CD4-positive, alpha-beta T cell treated with Interleukin-6 at 100 ng/mL for 8 hours (primary cell): Measurements from ENCODE around the gene SEZ6.

Source experiments
- DNase-seq: peaks from one replicate; pipeline ENCODE4 v3.0.0-alpha.2; 2020; ENCODE audit warnings: mixed read lengths, low spot score

Gene SEZ6

DNA sequence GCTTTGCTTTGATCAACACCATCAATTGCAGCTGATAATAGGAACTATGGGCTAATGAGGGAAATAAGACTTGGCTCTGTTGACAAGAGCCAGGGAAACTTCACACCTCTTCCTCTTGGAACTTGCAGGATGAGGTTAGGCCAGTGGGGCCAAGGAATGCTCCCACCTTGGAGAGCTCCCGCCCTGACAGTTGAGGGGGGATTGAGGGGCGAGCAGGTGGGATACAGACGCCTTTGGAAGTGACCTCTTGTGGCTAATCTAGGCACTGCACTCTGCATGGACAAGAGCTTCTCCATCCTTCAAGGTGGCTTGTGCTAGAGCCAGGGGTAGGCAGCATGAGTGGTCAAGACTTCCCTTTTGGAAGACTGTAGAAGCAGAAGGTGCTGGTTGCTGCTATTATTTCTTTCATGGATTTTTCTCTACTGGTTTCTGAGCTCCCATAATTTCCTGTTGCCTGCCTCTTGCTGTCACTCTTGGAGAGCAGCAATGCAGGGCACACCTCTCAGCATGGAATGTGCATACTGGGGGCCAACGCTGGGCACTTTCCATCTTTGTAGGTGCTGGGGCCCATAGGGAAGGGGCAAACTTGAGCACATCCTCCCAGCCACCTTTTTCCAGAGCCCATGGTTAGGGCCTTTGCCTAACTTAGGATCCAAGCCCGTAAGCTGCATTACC, 52.3 kb downstream of the SEZ6 start:
- DNase-seq: peak; percentile 35

DNA sequence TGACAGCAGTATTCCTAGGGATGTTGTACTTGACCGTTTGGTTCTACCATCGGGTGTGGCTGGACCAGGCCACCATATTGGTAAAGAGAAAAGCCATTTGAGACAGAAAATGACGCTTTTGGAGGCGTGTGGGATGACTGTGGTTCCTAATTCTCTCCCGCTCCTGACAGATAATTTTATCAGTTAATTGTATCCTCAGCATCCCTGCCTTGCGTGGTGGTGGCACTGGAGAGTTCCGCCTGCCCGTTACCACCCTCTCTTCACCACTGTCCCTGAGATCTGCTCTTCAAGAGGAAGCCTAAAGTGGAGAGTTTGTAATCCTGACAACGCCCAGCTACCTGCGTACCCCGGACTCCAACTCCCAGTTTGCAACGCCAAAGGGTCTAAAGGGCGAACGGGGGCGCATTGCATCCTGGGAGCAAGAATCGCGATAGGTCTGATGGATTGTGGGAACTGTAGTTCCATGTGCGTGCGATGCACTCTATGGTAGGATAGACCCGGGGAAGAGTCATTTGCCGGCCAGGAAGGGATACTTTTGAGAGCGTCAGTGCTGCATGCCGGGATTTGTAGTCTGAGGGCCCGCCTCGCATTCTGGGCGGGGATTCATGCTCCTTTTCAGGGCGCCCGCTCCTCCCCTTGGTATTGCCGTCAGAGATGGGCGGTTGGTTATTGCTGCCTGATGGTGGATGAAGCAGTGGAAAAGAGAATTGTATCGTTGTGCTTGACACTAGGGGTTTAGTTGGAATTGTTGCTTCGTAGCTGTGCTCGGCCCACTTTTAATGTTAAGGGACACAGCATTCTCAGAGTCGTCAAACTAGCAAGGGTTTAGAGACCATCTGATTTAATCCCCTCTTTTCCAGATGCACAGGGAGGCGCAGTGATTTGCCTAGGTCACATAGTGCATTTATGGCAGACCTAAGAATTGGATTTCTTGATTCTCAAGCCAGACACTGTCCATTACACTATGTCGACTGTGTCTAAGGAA, 53.5 kb downstream of the SEZ6 start:
- DNase-seq: peak; percentile 99

DNA sequence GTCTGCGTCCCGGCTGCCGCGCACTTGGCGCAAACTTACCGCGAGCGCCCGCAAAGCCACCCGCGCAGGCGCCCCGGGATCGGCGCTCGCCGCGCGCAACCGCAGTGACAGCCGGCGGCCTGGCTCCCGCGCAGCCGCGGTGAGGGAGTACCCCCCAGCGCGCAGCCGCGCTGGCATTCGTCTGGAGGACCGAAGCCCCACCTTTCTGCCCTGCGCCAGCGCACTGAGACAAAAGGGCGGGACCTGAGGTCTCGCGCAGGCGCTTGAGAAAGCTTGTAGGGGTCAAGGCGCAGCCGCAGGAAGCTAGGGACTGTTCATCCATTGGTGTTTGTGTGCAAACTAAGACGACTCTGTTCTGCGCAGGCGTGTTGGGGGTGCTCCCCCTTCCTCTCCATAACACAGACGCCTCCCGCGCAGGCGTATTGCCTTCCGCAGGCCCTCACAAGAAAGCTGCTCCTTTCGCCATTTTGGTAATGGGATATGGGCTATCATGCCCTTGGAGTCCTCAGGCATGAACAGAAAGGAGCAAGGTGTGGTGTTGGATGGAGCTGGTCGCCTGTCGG, 54.3 kb downstream of the SEZ6 start, which contains the start of gene PHF12:
Gene PHF12 (minus strand): TSS at position 91 of the 563 bp plus-strand sequence. CDS start 558 bp downstream, outside the sequence.
- DNase-seq: peak; percentile 100

DNA sequence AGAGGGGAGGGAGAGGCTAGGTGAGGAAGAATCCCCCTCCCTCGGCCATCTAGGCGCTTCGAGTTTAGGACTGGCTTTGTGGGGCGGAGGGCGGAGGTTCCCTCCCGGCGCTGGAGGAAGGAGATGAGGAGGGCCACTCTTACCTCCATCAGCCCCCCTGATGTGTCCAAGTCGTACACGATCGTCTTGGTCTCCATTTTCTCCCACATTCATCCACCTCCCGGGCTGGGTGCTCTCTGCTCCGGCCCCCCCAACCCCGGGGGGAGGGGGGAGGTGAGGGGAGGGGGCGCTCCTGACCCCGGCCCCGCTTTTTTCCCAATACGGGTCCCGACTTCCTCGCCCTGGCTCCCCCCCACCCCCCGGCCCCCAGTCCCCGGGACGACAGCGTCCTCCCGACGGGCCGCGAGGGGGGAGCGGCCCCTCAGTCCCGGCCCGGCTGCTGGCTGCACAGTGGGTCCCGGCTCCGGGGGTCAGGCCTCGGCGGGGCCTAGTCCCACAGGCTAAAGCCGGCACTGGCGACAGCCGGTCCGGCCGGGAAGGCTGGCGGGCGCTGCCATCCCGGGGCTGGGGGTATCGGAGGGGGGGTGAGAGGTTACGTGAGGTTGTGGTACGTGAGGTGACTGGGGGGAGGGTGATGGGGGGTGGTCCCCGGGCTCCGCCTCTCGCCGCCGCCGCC, 54.9 kb downstream of the SEZ6 start:
- no peak for DNase-seq

DNA sequence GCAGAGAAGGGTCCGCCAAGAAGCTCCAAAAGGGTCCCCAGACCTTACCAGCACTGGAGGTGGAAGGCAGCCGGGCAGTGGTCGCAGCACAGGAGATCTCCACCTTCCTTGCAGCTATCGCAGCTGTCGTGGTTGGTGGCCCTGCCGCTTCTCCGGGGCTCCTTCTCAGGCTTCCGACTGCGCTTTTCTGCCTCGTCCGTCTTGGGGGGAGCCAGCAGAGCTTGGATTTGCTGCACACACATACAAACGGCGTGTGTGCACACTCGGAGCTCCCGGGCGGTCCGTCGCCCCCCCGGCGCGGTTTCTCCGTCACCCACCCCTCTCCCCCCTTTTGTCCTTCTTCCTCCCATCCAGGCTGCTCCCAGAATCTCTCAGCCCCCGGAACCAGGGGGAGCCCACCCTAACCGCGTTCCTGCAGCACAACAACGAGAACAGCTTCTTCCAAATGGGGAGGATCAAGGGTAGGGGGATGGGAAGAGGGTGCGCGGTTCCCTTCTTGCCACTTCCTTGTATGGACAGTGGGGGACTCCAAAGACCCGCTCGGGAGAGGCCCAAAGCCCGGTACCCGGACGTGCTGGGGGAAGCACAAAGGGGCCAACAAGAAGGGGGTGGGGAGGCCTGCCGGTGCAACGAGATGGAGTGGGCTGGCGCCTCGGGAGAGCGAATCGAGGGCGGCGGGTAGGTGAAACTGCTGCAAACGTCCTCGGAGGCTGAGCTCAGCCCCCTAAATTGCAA, 55.6 kb downstream of the SEZ6 start:
- DNase-seq: peak; percentile 43

DNA sequence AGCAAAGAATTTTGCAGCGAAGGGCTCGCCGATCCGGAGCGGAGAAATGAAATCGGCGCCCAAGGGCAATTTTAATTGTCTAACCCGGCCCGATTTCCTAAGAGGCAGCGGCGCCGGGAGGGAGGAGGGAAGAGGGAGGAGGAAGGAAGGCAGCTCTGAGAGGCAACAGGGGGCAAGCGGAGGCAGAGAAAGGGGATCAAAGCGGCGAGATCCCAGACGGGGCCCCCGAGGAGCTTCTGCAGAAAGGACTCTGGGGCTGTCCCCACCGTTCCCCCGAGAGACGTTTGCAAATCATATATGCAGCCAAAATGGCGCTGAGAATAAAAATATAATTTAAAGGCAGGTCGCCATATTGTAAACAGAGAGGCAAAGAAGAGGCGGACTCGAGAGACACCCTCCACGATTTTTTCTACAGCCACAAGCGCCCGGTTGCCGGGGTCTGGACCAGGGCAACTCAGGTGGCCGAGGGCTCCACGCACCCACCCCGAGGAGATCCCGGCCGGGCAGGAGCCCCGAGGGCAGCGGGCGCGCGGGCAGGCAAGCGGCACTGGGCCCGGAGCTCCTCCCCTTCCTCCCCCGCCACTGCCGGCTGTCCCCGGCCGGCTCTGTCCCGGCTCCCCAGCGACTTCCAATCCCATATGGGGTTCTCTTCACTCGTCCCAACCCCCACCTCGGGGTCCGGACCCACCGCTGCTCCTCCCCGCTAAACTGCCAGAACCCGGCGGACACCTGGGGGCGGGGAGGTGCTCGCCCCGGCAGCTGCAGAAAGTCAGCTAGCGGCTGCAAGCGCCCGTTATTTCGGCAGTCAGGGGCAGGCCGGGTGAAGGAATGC, 56.4 kb downstream of the SEZ6 start:
- DNase-seq: peak; percentile 29

DNA sequence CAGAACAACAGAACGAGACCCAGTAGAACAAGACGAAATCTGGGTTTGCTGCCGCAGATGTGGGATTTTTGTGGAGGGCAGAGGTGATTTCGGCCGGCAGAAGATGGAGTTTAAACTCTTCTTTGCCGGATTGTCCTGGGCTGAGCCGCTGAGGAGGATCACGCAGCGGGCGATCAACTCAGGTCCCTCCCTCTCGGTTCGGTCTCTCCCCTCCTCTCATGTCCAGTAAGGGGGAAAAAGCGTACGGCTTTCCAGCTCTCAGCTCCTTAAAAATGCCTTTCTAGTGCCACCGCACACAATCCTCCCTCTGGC, 57.0 kb downstream of the SEZ6 start:
- DNase-seq: no peak

DNA sequence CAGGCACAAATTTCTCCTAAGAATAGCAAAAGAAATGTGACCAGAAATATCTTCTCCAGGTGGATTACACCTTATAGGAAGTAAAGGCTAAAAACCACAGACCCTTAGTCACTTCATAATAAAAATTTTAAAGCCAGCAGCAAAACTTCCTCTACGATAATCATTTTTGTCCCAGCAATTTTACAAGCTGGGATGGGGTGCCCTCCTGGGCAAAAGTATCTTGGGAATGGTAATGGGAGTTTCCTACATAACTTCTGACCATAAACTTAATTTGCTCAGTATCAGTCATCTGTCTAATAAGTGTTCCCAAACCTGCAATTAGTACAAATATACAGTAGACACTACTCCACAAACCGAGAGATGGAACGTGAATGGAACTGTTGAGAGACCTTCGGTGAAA, 57.5 kb downstream of the SEZ6 start:
- DNase-seq: no peak

DNA sequence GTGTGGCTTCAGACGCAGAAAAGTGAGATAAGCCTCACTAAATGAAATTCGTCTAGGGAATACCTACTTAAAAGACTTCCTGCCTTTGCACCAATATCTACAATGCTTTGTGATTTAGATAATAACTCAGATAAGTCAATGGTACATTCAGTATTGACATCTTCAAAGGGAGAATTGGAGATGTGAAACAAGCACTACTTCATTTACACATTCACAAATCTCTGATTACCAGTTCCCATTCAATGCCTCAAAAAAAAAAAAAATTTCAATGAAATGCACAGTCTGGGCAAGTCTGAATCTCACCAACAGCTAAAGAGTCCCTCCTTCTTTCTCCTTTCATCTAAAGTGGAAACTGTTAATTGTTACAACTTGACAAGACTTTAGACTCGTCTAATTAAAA, 58.2 kb downstream of the SEZ6 start:
- DNase-seq: no peak

DNA sequence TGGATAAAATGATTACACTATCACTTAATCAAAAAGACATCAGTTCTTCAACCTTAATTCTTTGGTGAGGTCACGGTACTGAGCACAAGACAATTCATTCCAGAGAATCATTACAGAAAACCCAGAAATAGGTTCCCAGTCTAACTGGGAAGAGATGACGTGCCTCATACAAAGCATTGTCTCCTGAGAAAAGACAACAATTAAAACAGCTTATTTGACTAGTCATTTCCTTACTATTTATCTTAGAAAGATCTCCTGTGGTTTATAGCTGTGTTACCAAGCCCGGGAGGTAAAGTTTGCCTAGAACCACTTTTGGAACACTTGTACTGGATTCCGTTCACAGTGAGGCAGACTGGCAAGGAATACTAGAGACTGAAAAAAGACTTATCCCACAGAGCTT, 59.6 kb downstream of the SEZ6 start:
- DNase-seq: no peak

DNA sequence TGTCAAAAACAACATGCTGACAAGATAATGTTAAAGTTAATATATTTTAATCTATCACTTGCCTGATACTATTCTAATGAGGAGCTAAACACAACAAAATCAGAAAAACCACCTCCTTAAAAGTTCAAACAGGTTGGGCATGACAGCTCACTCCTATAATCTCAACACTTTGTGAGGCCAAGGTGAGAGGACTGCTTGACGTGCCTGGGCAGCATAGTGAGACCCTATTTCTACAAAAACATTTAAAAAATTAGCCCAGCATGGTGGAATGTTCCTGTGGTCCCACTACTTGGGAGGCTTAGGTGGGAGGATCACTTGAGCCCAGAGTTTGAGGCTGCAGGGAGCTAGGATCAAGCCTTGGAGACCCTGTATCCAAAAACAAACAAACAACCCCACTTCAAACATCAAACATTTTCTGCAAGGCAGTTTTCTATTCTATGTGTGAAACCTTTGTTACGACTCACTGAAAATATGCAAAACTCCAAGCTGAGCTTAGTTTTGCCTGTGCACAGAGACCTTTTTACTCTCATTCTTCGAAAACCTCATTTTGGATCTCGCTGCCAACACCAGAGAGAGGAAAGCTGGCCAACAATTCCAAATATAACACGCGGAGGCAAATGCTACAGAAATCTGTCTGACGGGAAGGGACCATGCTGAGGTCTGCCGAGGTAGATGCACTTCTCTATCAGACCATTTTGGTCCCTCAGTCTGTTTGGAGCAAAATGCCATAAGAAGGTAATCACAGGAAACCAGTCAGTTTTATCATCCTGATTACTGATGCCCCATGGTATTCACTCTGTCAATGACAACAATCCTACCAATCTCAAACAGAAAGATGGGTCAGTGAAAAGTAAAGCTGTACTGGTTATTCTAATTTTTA, 60.7 kb downstream of the SEZ6 start:
- DNase-seq: no peak

DNA sequence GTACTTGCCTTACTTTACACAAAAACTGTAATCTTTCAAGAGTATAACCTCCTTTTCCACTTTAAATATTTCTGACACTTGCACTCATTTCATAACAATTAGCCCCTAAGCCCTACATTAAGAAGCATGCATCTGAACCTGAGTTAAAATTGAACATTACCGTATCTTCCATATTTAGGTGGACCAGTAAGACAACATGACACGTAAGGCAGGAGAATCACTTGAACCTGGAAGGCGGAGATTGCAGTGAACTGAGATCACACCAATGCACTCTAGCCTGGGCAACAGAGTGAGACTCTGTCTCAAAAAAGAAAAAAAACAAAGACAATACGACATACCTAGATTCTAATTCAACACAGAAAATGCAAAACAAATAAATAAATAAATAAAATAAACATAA, 61.5 kb downstream of the SEZ6 start:
- DNase-seq: no peak

DNA sequence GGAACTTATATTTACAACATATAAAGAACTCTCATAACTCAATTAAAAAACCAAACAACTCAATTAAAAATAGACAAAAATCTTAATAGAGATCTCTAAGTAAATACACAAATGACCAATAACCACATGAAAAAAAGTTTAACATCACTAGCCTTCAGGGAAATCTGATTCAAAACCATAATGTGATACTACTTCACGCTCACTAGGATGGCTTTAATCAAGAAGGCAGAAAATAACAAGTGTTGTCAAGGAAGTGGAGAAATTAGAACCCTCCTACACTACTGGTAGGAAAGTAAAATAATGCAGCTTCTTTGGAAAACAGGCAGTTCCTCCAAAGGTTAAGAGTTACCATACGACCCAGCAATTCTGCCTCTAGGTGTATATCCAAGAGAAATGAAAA, 62.9 kb downstream of the SEZ6 start:
- no peak for DNase-seq

DNA sequence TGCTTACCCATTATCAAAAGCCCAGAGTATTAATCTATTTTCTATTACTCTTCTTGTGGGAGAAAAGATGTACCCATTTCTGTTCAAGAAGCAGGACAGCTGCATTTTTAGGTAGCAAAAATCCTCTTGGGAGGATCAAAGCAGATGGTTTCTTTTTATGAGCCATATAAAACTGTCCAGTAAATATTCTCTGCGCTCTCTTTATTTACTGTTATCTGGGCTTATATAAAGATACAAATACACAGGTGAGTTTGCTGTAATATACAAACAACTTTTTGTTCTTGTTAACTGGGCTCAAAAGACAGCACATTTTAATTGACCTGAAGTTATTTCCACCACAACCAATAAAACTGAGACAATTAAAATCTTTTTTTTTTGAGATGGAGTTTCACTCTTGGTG, 64.6 kb downstream of the SEZ6 start:
- DNase-seq: no peak

DNA sequence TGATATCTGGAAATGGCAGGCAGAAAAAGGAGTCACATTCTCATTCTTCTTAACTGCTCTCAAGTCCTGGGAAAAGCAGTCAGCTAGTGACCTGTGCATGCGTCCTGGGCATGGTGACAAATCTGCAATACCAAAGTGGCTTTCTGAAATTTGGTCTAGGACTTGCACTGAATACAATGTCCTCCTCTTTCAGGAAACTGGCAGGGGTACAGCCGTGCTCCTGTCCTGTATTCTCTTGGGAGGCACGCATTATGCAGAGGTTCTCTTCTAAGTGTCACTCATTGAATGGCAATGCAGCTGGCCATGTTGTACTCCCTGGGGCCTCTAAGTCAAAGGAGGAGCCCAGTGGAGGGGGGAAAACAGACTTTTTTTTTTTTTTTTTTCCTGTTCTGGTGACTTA, 65.2 kb downstream of the SEZ6 start:
- no peak for DNase-seq

DNA sequence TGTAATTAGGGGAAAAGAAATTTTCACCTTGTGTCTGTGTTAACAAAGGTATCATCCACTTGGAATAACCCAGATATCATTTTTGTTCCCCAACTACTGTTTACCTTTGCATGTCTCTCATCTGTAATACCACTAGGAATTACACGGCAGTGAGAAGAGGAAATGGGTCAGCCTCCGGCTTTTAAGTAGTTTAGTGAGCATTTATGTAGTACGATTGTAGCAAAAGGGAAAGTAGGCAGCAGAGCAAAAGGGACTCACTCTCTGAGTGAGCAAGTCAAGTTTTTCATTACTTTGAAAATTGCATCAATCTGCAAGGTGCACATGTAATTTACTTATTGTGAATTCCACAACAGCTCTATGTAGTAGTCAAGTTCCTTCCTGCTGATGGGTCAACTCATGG, 65.7 kb downstream of the SEZ6 start:
- no peak for DNase-seq

DNA sequence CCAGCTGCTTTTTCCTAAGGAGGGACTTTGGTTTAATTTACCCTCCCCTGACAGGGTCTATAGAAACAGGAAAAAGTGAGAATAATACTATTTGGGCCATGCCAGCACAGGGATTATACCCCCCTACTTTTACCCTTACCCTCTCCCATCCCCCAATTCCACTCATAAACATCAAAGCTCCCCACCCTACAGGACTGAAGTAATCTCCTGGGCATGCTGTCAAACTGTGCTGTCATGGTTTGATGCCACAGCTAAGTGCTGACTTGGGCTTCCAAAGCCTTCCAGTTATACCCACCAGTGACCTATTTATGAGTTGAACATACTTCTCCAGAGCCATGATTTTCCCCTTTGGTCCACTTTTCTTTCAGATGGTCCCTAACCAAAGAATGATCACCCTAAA, 67.3 kb downstream of the SEZ6 start:
- no peak for DNase-seq

DNA sequence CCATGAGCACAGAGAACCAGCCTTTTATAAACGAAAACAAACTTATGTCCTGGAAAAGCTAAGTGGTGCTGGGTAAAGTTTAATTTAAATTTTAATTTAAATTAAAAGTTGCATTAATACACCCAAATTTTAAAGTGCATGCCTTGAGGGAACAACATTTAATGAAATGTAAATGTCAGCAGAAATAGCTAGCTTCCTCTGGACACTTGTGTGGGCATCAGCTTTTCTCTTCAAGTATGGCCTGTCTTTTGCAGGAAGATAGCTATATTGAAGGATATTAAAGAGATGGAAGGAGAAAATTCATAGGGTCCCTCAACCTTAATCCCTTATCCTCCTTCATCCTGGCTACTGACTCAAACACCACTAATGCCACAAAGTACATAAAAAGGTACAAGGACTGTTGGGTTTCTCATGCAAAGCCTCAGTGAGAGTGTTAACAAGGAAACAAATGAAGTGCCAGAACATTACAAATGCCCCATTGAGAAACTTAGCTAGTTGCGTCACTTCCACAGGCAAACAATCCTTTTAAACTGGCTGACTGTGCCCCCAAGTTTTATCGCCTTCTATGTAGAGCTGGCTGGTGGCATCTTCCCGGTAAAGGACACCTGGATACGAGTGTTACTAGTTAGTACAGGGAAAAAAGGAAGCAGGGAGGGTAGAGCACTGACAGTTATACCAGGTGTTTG, 68.6 kb downstream of the SEZ6 start:
- no peak for DNase-seq

DNA sequence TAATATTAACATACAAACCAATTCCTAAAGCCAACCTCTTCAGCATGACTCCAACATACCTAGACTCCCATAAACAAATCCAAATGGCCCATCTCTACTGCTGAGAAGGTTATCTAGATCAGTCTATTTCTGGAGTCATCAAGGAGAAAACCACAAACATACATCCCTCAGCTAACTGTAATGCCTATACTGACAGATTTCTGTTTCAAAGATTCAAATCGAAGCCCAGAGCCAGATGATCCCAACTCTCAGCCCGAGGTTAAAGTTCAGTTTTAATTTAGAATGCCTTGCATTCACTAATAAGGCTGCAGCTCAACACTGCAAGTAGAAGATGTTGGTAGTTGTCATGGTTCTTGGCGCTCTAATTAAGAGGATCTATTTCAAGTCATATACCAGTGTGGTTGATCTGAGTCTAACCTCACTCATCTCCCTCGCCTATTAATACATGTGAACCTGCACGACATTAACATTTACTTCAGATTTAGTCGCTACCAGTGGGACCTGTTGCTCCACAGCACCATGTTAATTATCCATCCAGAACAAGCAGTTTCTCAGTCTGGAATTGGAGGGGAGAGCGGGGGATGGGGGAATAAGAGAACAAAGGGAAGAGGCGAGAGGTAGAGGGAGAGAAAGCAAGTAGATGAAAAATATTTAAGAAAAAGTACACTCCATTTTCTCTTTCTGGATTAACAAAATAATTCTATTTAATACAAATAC, 69.9 kb downstream of the SEZ6 start:
- DNase-seq: no peak
